WERI-Rb-1 (cell line): ENCODE data around the gene WFDC13.
"Not testable (repeated sequence)": the region's sequence is repeated elsewhere in the genome, so short reads cannot be mapped to it uniquely, and the experiment has no call there.

Experiments
- DNase-seq: peaks from one replicate; pipeline ENCODE4 v3.0.0-alpha.2; 2020
- H3K27ac ChIP-seq: fragments of 250-450 bp; sonication (Bioruptor Pico); 2 replicates; pipeline ENCODE4 v1.5.1; 2020; ENCODE audit warnings: mild to moderate bottlenecking, moderate library complexity
- H3K27me3 ChIP-seq: fragments of 250-450 bp; sonication (Bioruptor Pico); 2 replicates; pipeline ENCODE4 v1.5.1; 2021; ENCODE audit warnings: mild to moderate bottlenecking, low read depth, moderate library complexity; ENCODE audit not compliant: insufficient read depth, severe bottlenecking
- H3K36me3 ChIP-seq: fragments of 250-450 bp; sonication (Bioruptor Pico); 2 replicates; pipeline ENCODE4 v1.5.1; 2020; ENCODE audit warnings: mild to moderate bottlenecking, moderate library complexity
- H3K4me3 ChIP-seq: 2 replicates; pipeline ENCODE4 v1.5.1; 2011; ENCODE audit warnings: low read depth, mild to moderate bottlenecking, control low read depth, low read length
- H3K9me3 ChIP-seq: fragments of 250-450 bp; sonication (Bioruptor Pico); 2 replicates; pipeline ENCODE4 v1.5.1; 2021; ENCODE audit warnings: mild to moderate bottlenecking, moderate library complexity; ENCODE audit not compliant: severe bottlenecking
- TF ChIP-seq, protein P1 (sequence below): IDR thresholded peaks from 2 replicates; pipeline ENCODE4 v1.5.1; 2011; ENCODE audit warnings: low read depth, mild to moderate bottlenecking, control low read depth, inconsistent platforms, low read length

WFDC13 gene, protein sequence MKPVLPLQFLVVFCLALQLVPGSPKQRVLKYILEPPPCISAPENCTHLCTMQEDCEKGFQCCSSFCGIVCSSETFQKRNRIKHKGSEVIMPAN

DNA sequence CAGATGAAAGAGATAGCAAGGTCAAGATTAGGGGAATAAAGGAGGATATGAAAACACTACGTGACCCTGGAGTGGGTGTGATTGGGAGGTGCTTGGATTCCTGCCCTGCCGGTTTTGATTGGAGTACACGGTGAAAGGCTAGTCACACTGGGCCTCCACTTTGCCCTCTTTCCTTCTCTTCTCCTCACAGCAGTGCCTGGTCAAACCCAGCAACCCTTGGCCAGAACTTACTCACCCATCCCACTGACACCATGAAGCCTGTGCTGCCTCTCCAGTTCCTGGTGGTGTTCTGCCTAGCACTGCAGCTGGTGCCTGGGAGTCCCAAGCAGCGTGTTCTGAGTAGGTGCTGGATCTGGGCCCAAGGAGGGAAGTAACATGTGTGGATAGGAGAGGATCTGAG, at the start of gene WFDC13:
WFDC13 (plus strand) TSS at position 166 of the 400 bp plus-strand sequence; CDS start at position 252, 86 bp downstream.
- H3K9me3 ChIP-seq: no peaks in the 10 kb centered on the region
- no peaks in the 10 kb centered on the region for H3K36me3 ChIP-seq
- no peak for DNase-seq
- H3K27ac ChIP-seq: no peak within 1 kb of the TSS
- TF ChIP-seq, protein P1, sequence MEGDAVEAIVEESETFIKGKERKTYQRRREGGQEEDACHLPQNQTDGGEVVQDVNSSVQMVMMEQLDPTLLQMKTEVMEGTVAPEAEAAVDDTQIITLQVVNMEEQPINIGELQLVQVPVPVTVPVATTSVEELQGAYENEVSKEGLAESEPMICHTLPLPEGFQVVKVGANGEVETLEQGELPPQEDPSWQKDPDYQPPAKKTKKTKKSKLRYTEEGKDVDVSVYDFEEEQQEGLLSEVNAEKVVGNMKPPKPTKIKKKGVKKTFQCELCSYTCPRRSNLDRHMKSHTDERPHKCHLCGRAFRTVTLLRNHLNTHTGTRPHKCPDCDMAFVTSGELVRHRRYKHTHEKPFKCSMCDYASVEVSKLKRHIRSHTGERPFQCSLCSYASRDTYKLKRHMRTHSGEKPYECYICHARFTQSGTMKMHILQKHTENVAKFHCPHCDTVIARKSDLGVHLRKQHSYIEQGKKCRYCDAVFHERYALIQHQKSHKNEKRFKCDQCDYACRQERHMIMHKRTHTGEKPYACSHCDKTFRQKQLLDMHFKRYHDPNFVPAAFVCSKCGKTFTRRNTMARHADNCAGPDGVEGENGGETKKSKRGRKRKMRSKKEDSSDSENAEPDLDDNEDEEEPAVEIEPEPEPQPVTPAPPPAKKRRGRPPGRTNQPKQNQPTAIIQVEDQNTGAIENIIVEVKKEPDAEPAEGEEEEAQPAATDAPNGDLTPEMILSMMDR: no peak
- no peaks in the 10 kb centered on the region for H3K27me3 ChIP-seq
- H3K4me3 ChIP-seq: no peak within 1 kb of the TSS

DNA sequence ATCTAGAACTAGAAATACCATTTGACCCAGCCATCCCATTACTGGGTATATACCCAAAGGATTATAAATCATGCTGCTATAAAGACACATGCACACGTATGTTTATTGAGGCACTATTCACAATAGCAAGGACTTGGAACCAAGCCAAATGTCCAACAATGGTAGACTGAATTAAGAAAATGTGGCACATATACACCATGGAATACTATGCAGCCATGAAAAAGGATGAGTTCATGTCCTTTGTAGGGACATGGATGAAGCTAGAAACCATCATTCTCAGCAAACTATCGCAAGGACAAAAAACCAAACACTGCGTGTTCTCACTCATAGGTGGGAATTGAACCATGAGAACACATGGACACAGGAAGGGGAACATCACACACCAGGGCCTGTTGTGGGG, 44.8 kb upstream of the WFDC13 start:
- H3K4me3 ChIP-seq, H3K27ac ChIP-seq, DNase-seq: not testable (repeated sequence)

DNA sequence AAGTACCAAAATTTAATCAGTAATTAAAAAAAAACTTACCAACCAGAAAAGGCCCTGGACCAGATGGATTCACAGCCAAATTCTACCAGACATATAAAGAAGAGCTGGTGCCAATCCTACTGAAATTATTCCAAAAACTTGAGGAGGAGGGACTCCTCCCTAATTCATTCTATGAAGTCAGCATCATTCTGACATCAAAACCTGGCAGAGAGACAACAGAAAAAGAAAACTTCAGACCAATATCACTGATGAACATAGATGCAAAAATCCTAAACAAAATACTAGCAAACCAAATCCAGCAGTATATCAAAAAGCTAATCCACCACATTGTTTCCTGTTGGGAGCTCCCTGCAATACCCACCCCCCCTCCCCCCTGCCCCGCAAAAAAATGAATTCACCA, 31.7 kb upstream of the WFDC13 start, which contains the start of gene WFDC11:
WFDC11 (minus strand) TSS at position 101 of the 400 bp plus-strand sequence. CDS start 19,639 bp downstream, outside the sequence.
- no peak for DNase-seq
- TF ChIP-seq, protein P1: no peak
- H3K36me3 ChIP-seq: no peaks in the 10 kb centered on the region
- no peak within 1 kb of the TSS for H3K4me3 ChIP-seq
- H3K27ac ChIP-seq: no peak within 1 kb of the TSS
- peaks cover 2% of the 10 kb centered on the region for H3K9me3 ChIP-seq
- H3K27me3 ChIP-seq: no peaks in the 10 kb centered on the region

More for the DNA sequence above, 44.8 kb upstream of the WFDC13 start:
- H3K27me3 ChIP-seq, H3K36me3 ChIP-seq, H3K9me3 ChIP-seq: not testable (repeated sequence)

DNA sequence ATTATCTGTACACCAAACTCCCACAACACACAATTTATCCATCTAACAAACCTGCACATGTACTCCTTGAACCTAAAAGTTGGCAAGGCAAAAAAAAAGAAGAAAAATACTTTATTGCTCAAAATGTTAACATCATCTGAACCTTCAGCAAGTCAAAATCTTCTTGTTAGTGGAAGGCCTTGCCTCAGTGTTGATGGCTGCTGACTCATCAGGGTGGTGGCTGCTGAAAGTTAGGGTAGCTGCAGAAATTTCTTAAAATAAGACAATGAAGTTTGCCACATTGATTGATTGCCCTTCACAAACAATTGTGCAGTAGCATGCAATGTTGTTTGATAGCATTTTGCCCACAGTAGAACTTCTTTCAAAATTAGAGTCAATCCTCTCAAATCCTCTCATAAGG, 29.1 kb upstream of the WFDC13 start:
- H3K36me3 ChIP-seq: no peaks in the 10 kb centered on the region
- no peak overlapping the region for H3K27ac ChIP-seq
- no peak for DNase-seq
- TF ChIP-seq, protein P1: no peak
- no peak overlapping the region for H3K4me3 ChIP-seq
- no peaks in the 10 kb centered on the region for H3K27me3 ChIP-seq
- peaks cover 2% of the 10 kb centered on the region for H3K9me3 ChIP-seq

DNA sequence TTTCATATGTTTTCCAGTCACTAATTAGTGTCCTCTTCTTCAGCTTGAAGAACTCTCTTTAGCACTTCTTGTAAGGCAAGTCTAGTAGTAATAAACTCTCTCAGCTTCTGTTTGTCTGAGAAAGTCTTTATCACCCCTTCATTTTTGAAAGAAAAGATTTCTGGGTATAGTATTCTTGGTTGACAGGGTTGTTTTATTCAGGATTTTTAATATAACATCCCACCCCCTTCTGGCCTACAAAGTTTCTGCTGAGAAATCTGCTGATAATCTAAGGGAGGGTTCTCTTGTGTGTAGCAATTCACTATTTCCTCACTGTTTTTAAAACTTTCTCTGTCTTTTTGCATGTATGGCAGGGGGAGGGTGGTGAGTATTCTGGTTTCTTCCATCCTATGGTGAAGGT, 22.2 kb upstream of the WFDC13 start:
- peaks cover 13% of the 10 kb centered on the region for H3K9me3 ChIP-seq
- no peak overlapping the region for H3K27ac ChIP-seq
- H3K4me3 ChIP-seq: no peak overlapping the region
- DNase-seq: no peak
- TF ChIP-seq, protein P1: no peak
- no peaks in the 10 kb centered on the region for H3K27me3 ChIP-seq
- H3K36me3 ChIP-seq: no peaks in the 10 kb centered on the region

DNA sequence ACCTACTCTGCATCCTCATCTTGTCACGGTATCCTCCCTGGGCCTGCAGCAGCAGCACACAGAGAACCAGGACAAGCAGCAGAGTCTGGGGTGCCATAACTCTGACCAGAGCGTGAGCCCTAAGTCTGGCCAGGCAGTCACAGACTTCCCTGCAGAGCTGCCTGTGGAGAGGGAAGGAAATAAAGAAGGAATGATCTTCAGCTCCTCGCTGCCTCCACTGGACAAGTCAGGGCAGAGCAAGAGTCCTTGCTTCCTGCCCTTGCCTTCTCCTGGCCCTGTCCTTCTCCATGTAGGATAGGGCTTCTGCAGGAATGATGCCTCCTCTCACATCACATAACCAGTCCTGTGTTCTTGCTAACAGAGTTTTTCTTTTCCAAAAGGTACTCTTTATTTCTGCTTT, 15.9 kb upstream of the WFDC13 start:
- no peaks in the 10 kb centered on the region for H3K27me3 ChIP-seq
- TF ChIP-seq, protein P1: peak; percentile 41
- no peaks in the 10 kb centered on the region for H3K36me3 ChIP-seq
- H3K4me3 ChIP-seq: no peak overlapping the region
- H3K27ac ChIP-seq: no peak overlapping the region
- no peaks in the 10 kb centered on the region for H3K9me3 ChIP-seq
- peak; percentile 12 for DNase-seq

DNA sequence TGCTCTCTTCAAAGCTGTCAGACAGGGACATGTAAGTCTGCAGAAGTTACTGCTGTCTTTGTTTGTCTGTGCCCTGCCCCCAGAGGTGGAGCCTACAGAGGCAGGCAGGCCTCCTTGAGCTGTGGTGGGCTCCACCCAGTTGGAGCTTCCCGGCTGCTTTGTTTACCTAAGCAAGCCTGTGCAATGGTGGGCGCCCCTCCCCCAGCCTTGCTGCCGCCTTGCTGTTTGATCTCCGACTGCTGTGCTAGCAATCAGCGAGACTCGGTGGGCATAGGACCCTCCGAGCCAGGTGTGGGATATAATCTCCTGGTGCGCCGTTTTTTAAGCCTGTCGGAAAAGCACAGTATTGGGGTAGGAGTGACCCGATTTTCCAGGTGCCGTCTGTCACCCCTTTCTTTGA, 8.5 kb upstream of the WFDC13 start:
- H3K36me3 ChIP-seq, H3K27me3 ChIP-seq, H3K27ac ChIP-seq, DNase-seq, H3K9me3 ChIP-seq, H3K4me3 ChIP-seq: not testable (repeated sequence)
